GM10847 (cell line): ENCODE measurements around the gene TBC1D14.

Source experiments
- POLR2A ChIP-seq: IDR thresholded peaks from 2 replicates; pipeline ENCODE4 v1.6.1; 2011; ENCODE audit not compliant: insufficient read length; ENCODE audit errors: extremely low read depth

Gene TBC1D14

GRCh38 chr4:6984612-6985425, 75.2 kb downstream of the TBC1D14 start:
- TF ChIP-seq POLR2A, result no peak

DNA sequence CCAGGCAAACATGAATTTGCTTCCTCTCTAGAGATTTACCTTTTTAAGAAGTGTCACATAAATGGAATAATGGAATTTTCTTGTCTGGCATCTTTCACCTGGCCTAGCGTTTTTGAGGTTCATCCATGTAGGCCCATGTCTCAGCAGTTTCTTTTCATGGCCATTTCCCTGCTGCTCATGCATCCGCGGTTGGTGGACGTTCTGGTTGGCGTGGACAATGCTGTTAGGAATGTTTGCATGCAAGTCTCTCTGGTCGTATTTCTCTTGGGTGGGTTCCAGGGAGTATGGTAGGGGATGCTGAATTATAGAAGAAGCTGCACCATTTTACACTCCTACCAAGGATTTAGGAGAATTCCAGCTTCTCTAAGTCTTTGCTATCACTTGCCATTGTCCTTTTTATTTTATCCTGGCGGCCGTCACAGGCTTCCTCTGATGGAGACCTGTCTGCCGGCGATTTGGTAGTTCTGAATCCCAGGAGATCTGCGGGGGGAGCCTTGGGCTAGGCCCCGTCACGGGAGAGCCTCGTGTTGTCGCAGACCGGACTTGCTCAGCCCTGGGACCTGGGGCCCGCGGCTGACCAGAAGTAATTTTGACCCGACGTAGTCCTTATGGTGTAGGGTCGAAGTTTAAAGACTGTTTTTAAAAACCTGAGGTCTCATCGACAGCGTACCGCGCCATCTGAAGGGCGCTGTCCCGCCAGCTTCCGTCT, 76.6 kb downstream of the TBC1D14 start:
- TF ChIP-seq POLR2A, result no peak

- TF ChIP-seq POLR2A, result peak; percentile 31
Observed at GRCh38 chr4:6986781-6987587, 77.4 kb downstream of the TBC1D14 start.

DNA sequence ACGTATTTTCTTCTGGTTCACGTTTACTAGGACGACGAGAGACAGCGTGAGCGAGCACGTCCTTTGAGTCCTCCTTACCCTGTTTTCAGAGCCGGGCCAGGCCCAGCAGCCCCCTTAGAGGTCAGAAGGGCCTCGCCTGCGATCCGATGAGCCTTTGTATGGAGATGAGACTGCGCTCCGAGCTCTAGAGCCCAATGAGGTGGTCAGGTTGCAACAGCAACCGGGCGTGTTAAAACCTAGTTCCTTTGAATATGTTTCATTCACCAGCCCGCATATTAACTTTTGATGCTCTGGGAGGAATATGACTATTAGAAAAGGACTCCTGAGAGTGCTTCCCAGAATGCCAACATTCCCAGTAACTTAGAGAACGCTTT, 77.9 kb downstream of the TBC1D14 start:
- TF ChIP-seq POLR2A, result no peak

DNA sequence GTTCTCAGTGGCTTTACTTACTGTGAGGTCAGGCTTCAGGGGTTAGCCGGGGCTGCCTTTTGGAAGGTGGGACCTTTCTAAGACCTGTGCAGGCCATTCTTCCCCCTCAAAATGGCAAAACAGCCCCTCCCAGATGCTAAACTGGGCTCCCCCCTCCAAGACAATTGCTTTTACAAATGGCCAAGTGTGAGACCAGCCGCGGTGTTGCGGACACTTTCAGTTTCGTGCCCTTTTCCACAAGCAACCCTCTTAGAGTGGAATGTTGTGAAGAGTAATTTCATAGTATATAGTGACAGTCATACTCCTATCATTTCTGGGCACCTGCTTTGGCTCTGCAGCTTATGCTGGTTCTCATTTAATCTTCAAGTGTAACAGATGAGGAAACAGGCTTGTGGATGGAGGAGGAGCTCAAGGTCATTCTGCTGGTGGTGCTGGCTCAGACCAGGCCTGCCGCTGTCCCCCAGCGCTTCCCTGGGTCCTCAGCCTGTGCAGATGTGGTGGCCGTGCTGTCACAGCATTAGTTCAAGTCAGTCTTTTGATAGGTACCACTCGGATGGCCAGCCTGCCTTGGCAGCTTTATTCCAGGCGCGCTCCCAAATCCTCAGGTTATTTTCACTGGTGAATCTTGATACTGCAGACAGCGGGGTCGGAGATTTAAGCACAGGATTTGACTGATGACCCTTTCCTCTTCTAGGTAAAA, 78.5 kb downstream of the TBC1D14 start:
- TF ChIP-seq POLR2A, result no peak

- TF ChIP-seq POLR2A, result no peak
Observed at GRCh38 chr4:6989331-6989923, 79.8 kb downstream of the TBC1D14 start.

DNA sequence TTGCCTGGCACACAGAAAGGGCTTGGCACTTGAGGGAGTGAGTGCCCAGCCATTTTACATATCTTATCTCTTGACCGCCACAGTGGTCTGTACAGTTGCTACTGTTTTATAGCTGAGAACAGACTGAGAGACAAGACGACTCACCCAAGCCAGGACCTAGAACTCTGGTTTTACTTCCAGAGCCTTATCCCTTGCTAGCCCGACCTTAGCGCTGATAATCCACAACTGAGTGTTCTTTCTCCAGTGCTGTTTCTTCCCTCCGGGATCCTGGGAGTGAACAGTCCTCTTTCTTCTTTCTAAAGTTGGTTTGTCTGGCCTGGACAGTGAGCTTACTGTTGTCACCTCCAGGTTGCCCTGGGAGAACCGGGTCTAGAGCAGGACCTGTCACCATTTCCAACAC, 81.0 kb downstream of the TBC1D14 start:
- no peak for TF ChIP-seq POLR2A

- TF ChIP-seq POLR2A, result no peak
Observed at GRCh38 chr4:6991249-6991648, 81.6 kb downstream of the TBC1D14 start.

- TF ChIP-seq POLR2A, result no peak
Observed at GRCh38 chr4:6991771-6992557, 82.3 kb downstream of the TBC1D14 start.

DNA sequence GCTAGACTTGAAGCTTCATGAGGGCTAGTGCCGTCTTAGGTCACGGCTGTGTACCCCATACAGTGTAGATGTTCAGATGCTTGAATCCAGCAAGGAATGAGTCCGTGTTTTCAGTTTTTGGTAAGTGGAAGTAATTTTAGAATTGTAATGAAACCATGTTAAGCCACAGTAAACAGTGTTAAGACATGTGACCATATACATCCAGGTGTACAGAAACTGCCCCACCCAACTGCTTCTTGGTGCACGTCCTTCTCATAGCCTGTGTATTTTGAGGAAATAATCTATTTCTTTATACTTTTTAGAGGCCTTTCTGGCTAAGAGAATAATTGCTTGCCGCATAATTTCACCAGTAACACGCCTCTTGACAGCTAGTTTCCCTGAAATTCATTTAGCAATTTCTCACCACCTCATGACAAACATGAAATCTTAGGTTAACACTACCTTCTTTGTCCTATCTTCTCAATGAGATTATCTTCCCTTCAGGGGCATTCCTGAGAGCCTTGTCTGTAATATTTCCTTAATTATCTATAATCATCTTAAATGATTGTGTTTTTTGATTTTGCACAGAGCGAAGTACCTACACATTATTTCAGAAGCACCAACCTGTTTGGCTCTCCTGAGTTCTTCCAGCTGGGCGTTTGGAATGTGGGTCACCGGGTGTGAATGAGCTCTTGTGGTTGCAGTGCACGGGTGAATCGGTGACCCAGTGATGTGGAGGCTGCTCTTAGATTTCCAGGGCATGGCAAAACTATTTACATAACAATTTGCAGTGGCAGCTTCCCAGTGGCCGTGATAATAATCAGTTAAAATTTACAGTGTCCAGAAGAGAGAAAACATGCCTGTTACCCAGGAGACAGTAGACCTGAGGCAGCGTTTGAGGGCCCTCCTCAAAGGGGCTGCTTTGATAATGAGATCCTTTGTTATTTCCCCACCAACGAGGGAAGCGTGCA, 83.4 kb downstream of the TBC1D14 start:
- no peak for TF ChIP-seq POLR2A

DNA sequence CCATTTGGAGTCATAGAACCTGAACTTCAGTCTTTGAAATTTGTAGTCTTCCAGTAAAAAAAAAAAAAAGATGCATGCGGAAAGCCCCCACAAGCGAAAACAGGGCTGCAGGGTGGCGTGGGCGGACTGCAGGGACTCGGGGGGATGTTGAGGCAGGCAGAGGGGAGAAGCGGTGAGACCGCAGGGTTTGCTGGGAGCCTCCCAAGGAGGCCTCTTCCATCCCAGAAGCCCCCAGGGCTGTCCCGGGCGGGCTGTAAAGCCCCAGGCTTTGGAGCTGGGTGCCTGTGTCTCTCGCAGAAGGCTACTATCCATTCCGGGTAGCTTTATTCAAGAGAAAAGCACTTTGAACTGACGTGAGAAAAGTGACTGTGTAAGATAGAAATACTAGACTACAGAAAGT, 86.9 kb downstream of the TBC1D14 start:
- no peak for TF ChIP-seq POLR2A

DNA sequence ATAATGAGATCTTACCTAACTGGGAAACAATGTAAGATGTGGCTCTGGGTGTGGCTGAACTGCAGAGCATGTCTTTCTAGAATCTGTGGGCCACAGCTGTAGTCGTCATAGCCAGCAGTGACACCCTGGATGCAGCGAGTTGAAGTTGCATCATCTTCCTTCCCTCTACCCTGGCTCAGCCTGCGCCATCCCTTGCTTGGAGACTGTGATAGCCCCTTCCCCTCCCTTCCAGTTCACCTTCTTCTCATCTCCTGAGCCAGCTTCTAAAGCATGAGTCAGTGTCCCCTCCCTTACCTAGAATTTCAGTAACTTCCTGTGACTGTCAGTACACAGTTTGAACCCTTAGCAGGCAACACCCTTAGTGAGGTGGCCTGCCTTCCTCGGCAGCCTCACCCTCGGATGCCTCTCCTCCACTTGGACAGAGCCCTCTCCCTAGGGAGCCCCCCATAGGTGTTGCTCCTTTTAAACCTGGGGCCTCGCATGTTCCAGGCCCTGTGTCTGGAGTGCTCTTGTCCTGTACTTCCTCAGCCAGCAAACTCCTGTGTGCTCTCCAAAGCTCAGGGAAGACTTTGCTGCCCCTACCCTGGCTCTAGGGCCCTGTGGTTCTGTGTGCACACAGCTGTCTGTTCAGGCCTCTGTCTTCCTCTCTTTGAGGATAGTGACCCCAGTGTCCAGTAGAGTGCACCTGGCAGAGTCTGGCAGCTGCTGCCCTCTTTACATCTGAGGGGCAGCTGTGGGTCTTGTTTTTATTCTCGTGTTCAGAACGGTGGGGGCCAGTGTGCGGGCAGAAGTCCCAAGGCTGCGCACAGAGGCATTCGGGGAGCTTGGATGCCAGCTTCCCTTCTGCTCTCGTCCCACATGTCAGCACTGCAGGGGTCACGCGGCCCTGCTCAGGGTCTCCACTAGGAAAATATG, 89.8 kb downstream of the TBC1D14 start:
- TF ChIP-seq POLR2A, result no peak
